ENCODE results near the gene MMP19.
A peak's percentile ranks its signal among the peaks of the same experiment; 100 is the strongest.
"Not testable (repeated sequence)": the region's sequence is repeated elsewhere in the genome, so short reads cannot be mapped to it uniquely, and the experiment has no call there.

Gene MMP19

GRCh38 chr12:55840581-55841351, 2.0 kb downstream of the MMP19 start:
- Histone ChIP-seq H3K9ac (ENCODE audit: low read length) (no peak overlapping the region), H3K9me3 (ENCODE audit: low read length) (no peaks in the 10 kb centered on the region), H3K36me3 (ENCODE audit: insufficient read depth, low read length) (no peaks in the 10 kb centered on the region), H3K27me3 (ENCODE audit: control insufficient read depth in 1 of 2, insufficient read depth in 2 of 2, low read length in 2 of 2) (no peaks in the 10 kb centered on the region), H3K4me3 (ENCODE audit: low read depth in 1 of 2, low read length in 2 of 2) (no peak overlapping the region), H3K27ac (ENCODE audit: low read depth, low read length) (no peak overlapping the region), H3K4me1 (ENCODE audit: insufficient read depth, low read length) (no peaks in the 10 kb centered on the region)

DNA sequence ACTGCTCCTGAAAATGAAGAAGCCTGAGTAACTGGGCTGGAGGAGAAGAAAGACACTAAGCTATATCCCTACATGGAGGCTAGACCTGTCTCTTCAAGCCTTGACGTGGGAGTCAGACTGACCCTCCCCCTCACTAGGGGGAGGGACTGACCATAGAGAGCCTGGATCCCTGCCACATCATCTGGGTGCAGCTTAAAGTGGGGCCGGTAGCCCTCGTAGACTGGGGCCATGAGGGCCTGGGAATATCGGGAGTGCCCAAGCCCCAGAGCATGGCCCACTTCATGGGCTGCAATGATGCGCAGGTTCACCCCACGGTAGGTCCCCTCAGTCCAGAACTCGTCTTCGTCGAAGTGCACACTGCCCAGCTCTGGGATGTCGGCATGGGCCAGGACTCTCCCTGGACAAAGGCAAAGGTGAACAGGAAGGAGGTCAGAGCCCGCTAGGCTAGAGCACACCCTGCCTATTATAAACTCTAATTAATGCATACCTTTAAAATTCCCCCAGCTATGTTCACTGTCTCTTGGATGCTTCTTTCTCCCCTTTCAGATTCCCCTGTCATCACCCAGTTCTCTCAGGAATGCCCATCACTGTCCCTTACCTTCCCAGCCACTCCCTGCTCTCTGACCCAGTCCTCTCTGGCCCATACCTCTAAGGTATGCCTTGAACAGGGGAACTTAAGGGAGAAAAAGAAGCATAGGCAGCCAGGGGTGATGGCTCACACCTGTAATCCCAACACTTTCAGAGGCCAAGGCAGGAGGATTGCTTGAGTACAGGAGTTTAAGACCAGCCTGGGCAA, 3.2 kb downstream of the MMP19 start:
- H3K9ac ChIP-seq (ENCODE audit: low read length), result no peak overlapping the region
- no peaks in the 10 kb centered on the region for H3K4me1 ChIP-seq (ENCODE audit: insufficient read depth, low read length)
- no peaks in the 10 kb centered on the region for H3K27me3 ChIP-seq (ENCODE audit: control insufficient read depth in 1 of 2, insufficient read depth in 2 of 2, low read length in 2 of 2)
- H3K36me3 ChIP-seq (ENCODE audit: insufficient read depth, low read length), result no peaks in the 10 kb centered on the region
- H3K4me3 ChIP-seq (ENCODE audit: low read depth in 1 of 2, low read length in 2 of 2), result no peak overlapping the region
- no peaks in the 10 kb centered on the region for H3K9me3 ChIP-seq (ENCODE audit: low read length)
- no peak overlapping the region for H3K27ac ChIP-seq (ENCODE audit: low read depth, low read length)

GRCh38 chr12:55838361-55838760, 4.4 kb downstream of the MMP19 start:
- no peak overlapping the region for H3K27ac ChIP-seq (ENCODE audit: low read depth, low read length)
- no peaks in the 10 kb centered on the region for H3K4me1 ChIP-seq (ENCODE audit: insufficient read depth, low read length)
- H3K9me3 ChIP-seq (ENCODE audit: low read length), result no peaks in the 10 kb centered on the region
- no peaks in the 10 kb centered on the region for H3K36me3 ChIP-seq (ENCODE audit: insufficient read depth, low read length)
- no peaks in the 10 kb centered on the region for H3K27me3 ChIP-seq (ENCODE audit: control insufficient read depth in 1 of 2, insufficient read depth in 2 of 2, low read length in 2 of 2)
- no peak overlapping the region for H3K4me3 ChIP-seq (ENCODE audit: low read depth in 1 of 2, low read length in 2 of 2)
- no peak overlapping the region for H3K9ac ChIP-seq (ENCODE audit: low read length)

GRCh38 chr12:55834400-55834799, 8.3 kb downstream of the MMP19 start:
- H3K27ac ChIP-seq (ENCODE audit: low read depth, low read length), result not testable (repeated sequence)

GRCh38 chr12:55833056-55833455, 9.7 kb downstream of the MMP19 start:
- Histone ChIP-seq H3K27me3 (ENCODE audit: control insufficient read depth in 1 of 2, insufficient read depth in 2 of 2, low read length in 2 of 2) (no peaks in the 10 kb centered on the region), H3K27ac (ENCODE audit: low read depth, low read length) (no peak overlapping the region), H3K4me1 (ENCODE audit: insufficient read depth, low read length) (peaks cover 13% of the 10 kb centered on the region), H3K9ac (ENCODE audit: low read length) (no peak overlapping the region), H3K4me3 (ENCODE audit: low read depth in 1 of 2, low read length in 2 of 2) (no peak overlapping the region), H3K9me3 (ENCODE audit: low read length) (no peaks in the 10 kb centered on the region), H3K36me3 (ENCODE audit: insufficient read depth, low read length) (peaks cover 3% of the 10 kb centered on the region)

More at GRCh38 chr12:55834400-55834799, 8.3 kb downstream of the MMP19 start:
- H3K36me3 ChIP-seq (ENCODE audit: insufficient read depth, low read length); H3K4me3 ChIP-seq (ENCODE audit: low read depth in 1 of 2, low read length in 2 of 2); H3K9ac ChIP-seq (ENCODE audit: low read length); H3K4me1 ChIP-seq (ENCODE audit: insufficient read depth, low read length); H3K27me3 ChIP-seq (ENCODE audit: control insufficient read depth in 1 of 2, insufficient read depth in 2 of 2, low read length in 2 of 2); H3K9me3 ChIP-seq (ENCODE audit: low read length): not testable (repeated sequence)

GRCh38 chr12:55831447-55831815, 11.3 kb downstream of the MMP19 start:
- Histone ChIP-seq H3K9ac (ENCODE audit: low read length) (peak overlapping the region; percentile 71), H3K36me3 (ENCODE audit: insufficient read depth, low read length) (peaks cover 11% of the 10 kb centered on the region), H3K27ac (ENCODE audit: low read depth, low read length) (peak overlapping the region; percentile 74), H3K9me3 (ENCODE audit: low read length) (no peaks in the 10 kb centered on the region), H3K4me3 (ENCODE audit: low read depth in 1 of 2, low read length in 2 of 2) (peak overlapping the region in 1 of 2 donors; percentile 79), H3K27me3 (ENCODE audit: control insufficient read depth in 1 of 2, insufficient read depth in 2 of 2, low read length in 2 of 2) (no peaks in the 10 kb centered on the region), H3K4me1 (ENCODE audit: insufficient read depth, low read length) (peaks cover 23% of the 10 kb centered on the region)

- Histone ChIP-seq H3K9ac (ENCODE audit: low read length) (peak overlapping the region; percentile 71), H3K27ac (ENCODE audit: low read depth, low read length) (peak overlapping the region; percentile 74)
Measured at GRCh38 chr12:55830601-55831446, 11.9 kb downstream of the MMP19 start.

GRCh38 chr12:55829967-55830600, 12.7 kb downstream of the MMP19 start:
- Histone ChIP-seq H3K27ac (ENCODE audit: low read depth, low read length) (peak overlapping the region; percentile 74), H3K9me3 (ENCODE audit: low read length) (no peaks in the 10 kb centered on the region), H3K36me3 (ENCODE audit: insufficient read depth, low read length) (peaks cover 11% of the 10 kb centered on the region), H3K9ac (ENCODE audit: low read length) (peak overlapping the region; percentile 71), H3K4me3 (ENCODE audit: low read depth in 1 of 2, low read length in 2 of 2) (peak overlapping the region; percentile 62 to 79), H3K27me3 (ENCODE audit: control insufficient read depth in 1 of 2, insufficient read depth in 2 of 2, low read length in 2 of 2) (no peaks in the 10 kb centered on the region), H3K4me1 (ENCODE audit: insufficient read depth, low read length) (peaks cover 23% of the 10 kb centered on the region)

More at GRCh38 chr12:55830601-55831446, 11.9 kb downstream of the MMP19 start:
- Histone ChIP-seq H3K36me3 (ENCODE audit: insufficient read depth, low read length) (peaks cover 11% of the 10 kb centered on the region), H3K9me3 (ENCODE audit: low read length) (no peaks in the 10 kb centered on the region), H3K4me3 (ENCODE audit: low read depth in 1 of 2, low read length in 2 of 2) (peak overlapping the region; percentile 62 to 79), H3K4me1 (ENCODE audit: insufficient read depth, low read length) (peaks cover 23% of the 10 kb centered on the region), H3K27me3 (ENCODE audit: control insufficient read depth in 1 of 2, insufficient read depth in 2 of 2, low read length in 2 of 2) (no peaks in the 10 kb centered on the region)

- peak overlapping the region; percentile 74 for H3K27ac ChIP-seq (ENCODE audit: low read depth, low read length)
- no peaks in the 10 kb centered on the region for H3K27me3 ChIP-seq (ENCODE audit: control insufficient read depth in 1 of 2, insufficient read depth in 2 of 2, low read length in 2 of 2)
- H3K9me3 ChIP-seq (ENCODE audit: low read length), result no peaks in the 10 kb centered on the region
- H3K4me3 ChIP-seq (ENCODE audit: low read depth in 1 of 2, low read length in 2 of 2), result peak overlapping the region; percentile 56 to 58
- no peak overlapping the region for H3K9ac ChIP-seq (ENCODE audit: low read length)
- H3K4me1 ChIP-seq (ENCODE audit: insufficient read depth, low read length), result peaks cover 23% of the 10 kb centered on the region
- peaks cover 11% of the 10 kb centered on the region for H3K36me3 ChIP-seq (ENCODE audit: insufficient read depth, low read length)
Measured at GRCh38 chr12:55828357-55828756, 14.4 kb downstream of the MMP19 start.

GRCh38 chr12:55827806-55828205, 14.9 kb downstream of the MMP19 start:
- H3K4me1 ChIP-seq (ENCODE audit: insufficient read depth, low read length), result peaks cover 23% of the 10 kb centered on the region
- H3K27ac ChIP-seq (ENCODE audit: low read depth, low read length), result peak overlapping the region; percentile 74
- H3K9me3 ChIP-seq (ENCODE audit: low read length), result no peaks in the 10 kb centered on the region
- no peaks in the 10 kb centered on the region for H3K27me3 ChIP-seq (ENCODE audit: control insufficient read depth in 1 of 2, insufficient read depth in 2 of 2, low read length in 2 of 2)
- H3K36me3 ChIP-seq (ENCODE audit: insufficient read depth, low read length), result peaks cover 17% of the 10 kb centered on the region
- H3K9ac ChIP-seq (ENCODE audit: low read length), result peak overlapping the region; percentile 14
- no peak overlapping the region for H3K4me3 ChIP-seq (ENCODE audit: low read depth in 1 of 2, low read length in 2 of 2)

- Histone ChIP-seq H3K9ac (ENCODE audit: low read length) (no peak overlapping the region), H3K4me1 (ENCODE audit: insufficient read depth, low read length) (peaks cover 19% of the 10 kb centered on the region), H3K9me3 (ENCODE audit: low read length) (no peaks in the 10 kb centered on the region), H3K36me3 (ENCODE audit: insufficient read depth, low read length) (peaks cover 47% of the 10 kb centered on the region), H3K27me3 (ENCODE audit: control insufficient read depth in 1 of 2, insufficient read depth in 2 of 2, low read length in 2 of 2) (no peaks in the 10 kb centered on the region), H3K27ac (ENCODE audit: low read depth, low read length) (no peak overlapping the region), H3K4me3 (ENCODE audit: low read depth in 1 of 2, low read length in 2 of 2) (no peak overlapping the region)
Measured at GRCh38 chr12:55824726-55825125, 18.0 kb downstream of the MMP19 start.
